Myocyte (in vitro differentiated cells): ENCODE results near the gene LYPLA2. TPM values are rescaled to one million over a fixed set of nuclear protein-coding genes. Genes with fewer than 3 reads are reported as not detected.
"Not testable (repeated sequence)": the region's sequence is repeated elsewhere in the genome, so short reads cannot be mapped to it uniquely, and the experiment has no call there.

Experiments used
- DNase-seq: peaks from one replicate; pipeline ENCODE4 v3.0.0-alpha.2; 2012; ENCODE audit warnings: low read depth
- total RNA-seq: library from RNA; depleted of rRNA; stranded (reverse); fragments of >200 nt; gene quantifications from 2 replicates; pipeline ENCODE4 v1.2.3, GENCODE V29; 2014

Gene LYPLA2
- total RNA-seq, 1 donor from 2014 or later = 52.5 TPM

GRCh38 chr1:23825762-23826522 is 35.0 kb downstream of the LYPLA2 start:
- DNase-seq = no peak

DNA sequence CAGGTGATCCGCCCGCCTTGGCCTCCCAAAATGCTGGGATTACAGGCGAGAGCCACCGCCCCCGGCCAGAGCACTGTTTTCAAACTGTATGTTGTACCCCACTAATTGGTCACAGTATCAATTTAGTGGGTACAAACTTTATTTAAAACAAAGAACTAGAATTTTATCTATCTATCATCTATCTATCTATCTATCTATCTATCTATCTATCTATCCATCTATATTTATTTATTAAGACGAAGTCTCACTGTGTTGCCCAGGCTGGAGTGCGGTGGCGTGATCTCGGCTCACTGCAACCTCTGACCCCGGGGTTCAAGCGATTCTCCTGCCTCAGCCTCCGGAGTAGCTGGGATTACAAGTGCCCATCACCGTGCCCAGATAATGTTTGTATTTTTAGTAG is 35.6 kb downstream of the LYPLA2 start:
- DNase-seq = not testable (repeated sequence)

DNA sequence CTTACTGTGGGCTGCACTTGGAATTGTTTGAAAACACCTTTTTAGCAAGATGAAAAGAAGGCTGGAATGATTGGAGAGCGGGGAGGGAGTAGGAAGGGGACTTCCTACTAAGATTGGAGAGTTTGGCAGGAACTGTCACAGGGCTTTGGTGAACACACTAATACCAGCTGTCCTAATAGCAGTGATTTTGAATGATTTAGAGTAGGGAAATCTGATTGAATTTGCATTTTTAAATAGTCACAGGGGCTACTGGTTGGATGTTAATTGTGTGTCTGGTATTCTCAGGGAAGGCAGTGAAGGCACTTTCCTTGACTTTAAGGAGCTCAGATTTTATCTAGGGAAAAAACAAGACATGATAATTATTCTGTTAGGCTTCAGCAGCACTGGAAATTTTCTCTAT is 36.8 kb downstream of the LYPLA2 start:
- DNase-seq = no peak

DNA sequence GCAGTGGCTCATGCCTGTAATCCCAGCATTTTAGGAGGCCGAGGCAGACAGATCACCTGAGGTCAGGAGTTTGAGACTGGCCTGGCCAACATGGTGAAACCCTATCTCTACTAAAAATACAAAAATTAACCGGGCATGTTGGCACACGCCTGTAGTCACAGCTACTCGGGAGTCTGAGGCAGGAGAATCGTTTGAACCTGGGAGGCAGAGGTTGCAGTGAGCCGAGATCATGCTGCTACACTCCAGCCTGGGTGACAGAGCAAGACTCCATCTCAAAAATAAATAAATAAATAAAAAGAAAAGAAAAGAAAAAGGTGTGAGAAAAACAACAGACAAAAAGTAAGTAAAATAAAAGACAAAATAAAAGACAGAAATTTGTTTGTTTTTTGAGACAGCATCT is 43.2 kb downstream of the LYPLA2 start:
- DNase-seq = not testable (repeated sequence)

DNA sequence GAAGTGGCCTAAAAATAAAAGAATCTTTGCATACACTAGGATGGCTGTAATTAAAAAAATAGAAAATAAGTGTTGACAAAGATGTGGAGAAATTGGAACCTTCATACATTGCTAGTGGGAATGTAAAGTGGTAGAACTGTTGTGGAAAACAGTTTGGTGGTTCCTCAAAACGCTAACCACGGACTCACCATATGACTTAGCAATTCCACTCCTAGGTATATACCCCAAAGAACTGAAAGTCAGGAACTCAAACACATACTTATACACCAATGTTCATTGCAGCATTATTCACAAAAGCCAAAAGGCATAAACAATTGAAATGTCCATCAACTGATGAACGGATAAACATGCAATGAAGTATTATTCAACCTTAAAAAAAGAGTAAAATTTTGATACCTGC is 45.1 kb downstream of the LYPLA2 start:
- DNase-seq = no peak

DNA sequence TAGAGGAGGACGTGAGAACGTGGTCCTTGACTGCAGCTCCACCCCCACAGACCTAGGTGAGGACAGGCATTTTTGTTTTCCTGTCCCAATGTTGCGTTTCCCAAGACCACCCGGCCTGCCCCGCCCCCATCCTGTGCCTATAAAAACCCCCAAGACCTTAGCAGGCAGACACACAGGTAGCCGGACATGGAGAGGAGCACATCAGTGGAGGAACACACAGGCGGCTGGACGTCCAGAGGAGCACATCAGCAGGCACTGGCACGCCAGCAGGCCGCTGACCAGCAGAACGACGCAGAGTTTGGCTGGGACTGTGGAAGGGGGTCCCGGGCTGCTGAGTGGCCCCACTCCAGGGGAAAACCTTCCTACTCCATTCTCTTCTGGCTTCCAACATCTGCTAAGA is 47.0 kb downstream of the LYPLA2 start:
- no peak for DNase-seq

GRCh38 chr1:23838401-23838866 is 47.5 kb downstream of the LYPLA2 start:
- peak; percentile 52 for DNase-seq

DNA sequence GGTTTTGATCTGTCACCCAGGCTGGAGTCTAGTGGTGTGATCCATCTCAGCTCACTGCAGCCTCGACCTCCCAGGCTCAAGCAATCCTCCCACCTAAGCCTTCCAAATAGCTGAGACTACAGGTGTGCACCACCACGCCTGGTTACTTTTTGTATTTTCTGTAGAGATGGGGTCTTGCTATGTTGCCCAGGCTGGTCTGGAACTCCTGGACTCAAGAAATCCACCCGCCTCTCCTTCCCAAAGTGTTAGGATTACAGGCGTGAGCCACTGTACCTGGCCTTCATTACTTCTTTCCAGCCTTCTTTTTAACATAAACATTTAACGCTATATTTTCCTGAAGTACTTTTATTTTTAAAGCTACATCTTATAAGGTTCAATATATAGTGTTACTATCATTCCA is 52.7 kb downstream of the LYPLA2 start:
- no peak for DNase-seq

Other genes with a start within 250 kb of the LYPLA2 start
- 13.5 and 21.1 TPM in 2 replicates for gene ID3, start 231.6 kb upstream of the LYPLA2 start, total RNA-seq
- 551 and 641 TPM in 2 replicates for gene RPL11, start 99.3 kb upstream of the LYPLA2 start, total RNA-seq
- 38.7 and 43.2 TPM in 2 replicates for gene ELOA, start 47.7 kb upstream of the LYPLA2 start, total RNA-seq
- gene PITHD1, start 12.7 kb upstream of the LYPLA2 start, total RNA-seq = 51.7 and 53.4 TPM in 2 replicates
- gene GALE, start 9.6 kb downstream of the LYPLA2 start, total RNA-seq = 28.4 and 32.0 TPM in 2 replicates
- gene HMGCL, start 34.3 kb downstream of the LYPLA2 start, total RNA-seq = 38.1 and 42.5 TPM in 2 replicates
- 17.1 and 18.4 TPM in 2 replicates for gene FUCA1, start 77.1 kb downstream of the LYPLA2 start, total RNA-seq
- gene CNR2, start 122.2 kb downstream of the LYPLA2 start, total RNA-seq = not detected in 2 replicates
- 64.8 and 73.8 TPM in 2 replicates for gene PNRC2, start 168.7 kb downstream of the LYPLA2 start, total RNA-seq
- 90.9 and 99.3 TPM in 2 replicates for gene SRSF10, start 189.2 kb downstream of the LYPLA2 start, total RNA-seq